Measurements from ENCODE around the gene FBXO45. TPM values are rescaled to one million over a fixed set of nuclear protein-coding genes. Genes with fewer than 3 reads are reported as not detected.
A peak's percentile ranks its signal among the peaks of the same experiment; 100 is the strongest.

FBXO45 gene
- total and polyA plus RNA-seq, 2 of the 13 experiments (the other 11 are each of a cell fraction or from before 2014, with no cell fraction given) = 7.0 to 12.1 TPM

DNA sequence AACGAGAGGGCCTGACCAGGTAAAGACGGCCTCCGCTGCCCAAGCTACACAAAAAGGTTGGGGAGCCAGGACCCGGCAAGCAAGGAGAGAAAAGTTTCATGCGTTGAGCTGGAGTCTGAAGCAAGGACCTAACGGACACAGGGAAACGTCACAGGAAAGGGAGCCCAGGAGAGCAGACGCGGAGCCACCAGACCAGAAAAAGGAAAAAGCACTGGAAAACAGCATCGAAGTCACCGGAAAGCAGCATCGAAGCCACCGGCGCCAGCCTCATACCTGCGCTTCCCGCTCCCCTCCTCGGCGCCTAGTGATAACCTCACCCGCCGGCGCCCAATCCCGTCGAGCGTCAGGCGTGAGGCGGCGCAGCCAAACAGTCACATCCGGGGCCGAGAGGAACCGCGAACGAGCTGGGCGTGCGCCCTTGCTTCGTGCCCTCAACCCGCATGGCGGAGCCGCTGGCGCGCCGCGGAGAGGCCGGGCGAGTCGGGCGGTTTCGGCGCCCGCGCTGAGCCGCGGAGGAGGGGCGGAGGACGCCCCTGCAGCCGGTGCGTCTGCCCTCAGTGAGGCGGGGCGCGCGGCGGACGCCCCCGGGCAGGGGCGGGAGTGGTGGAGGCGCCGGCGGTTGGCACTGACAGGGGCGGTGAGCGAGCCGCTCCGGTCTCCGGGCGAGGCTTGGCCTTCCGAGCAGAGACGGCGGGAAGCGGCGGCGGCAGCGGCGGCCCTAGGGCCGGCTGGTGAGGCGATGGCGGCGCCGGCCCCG is at the start of gene FBXO45, which contains the start of gene WDR53 (continued):
- peak; percentile 99 for TF ChIP-seq SAP130 (CRISPR knock-in tag; IDR thresholded peaks at IDR 0.05; ENCODE audit: low read depth)
- no peak for TF ChIP-seq ZSCAN30 (CRISPR knock-in tag; IDR thresholded peaks at IDR 0.05)
- peak; percentile 93 for TF ChIP-seq RBFOX2 (IDR thresholded peaks at IDR 0.05; ENCODE audit: low read depth, low read length)
- 0 out of 2 replicates have a peak, but pooled peaks have one; percentile 32 for TF ChIP-seq ZSCAN12 (CRISPR knock-in tag; IDR thresholded peaks at IDR 0.05)
- no peak for TF ChIP-seq NR3C1 (CRISPR knock-in tag; IDR thresholded peaks at IDR 0.05)
- TF ChIP-seq ZNF678 (CRISPR knock-in tag; IDR thresholded peaks at IDR 0.05) = 0 out of 2 replicates have a peak, but pooled peaks have one; percentile 76
- TF ChIP-seq ARNTL (CRISPR knock-in tag; IDR thresholded peaks at IDR 0.05) = 0 out of 2 replicates have a peak, but pooled peaks have one; percentile 52
- TF ChIP-seq, protein P1, sequence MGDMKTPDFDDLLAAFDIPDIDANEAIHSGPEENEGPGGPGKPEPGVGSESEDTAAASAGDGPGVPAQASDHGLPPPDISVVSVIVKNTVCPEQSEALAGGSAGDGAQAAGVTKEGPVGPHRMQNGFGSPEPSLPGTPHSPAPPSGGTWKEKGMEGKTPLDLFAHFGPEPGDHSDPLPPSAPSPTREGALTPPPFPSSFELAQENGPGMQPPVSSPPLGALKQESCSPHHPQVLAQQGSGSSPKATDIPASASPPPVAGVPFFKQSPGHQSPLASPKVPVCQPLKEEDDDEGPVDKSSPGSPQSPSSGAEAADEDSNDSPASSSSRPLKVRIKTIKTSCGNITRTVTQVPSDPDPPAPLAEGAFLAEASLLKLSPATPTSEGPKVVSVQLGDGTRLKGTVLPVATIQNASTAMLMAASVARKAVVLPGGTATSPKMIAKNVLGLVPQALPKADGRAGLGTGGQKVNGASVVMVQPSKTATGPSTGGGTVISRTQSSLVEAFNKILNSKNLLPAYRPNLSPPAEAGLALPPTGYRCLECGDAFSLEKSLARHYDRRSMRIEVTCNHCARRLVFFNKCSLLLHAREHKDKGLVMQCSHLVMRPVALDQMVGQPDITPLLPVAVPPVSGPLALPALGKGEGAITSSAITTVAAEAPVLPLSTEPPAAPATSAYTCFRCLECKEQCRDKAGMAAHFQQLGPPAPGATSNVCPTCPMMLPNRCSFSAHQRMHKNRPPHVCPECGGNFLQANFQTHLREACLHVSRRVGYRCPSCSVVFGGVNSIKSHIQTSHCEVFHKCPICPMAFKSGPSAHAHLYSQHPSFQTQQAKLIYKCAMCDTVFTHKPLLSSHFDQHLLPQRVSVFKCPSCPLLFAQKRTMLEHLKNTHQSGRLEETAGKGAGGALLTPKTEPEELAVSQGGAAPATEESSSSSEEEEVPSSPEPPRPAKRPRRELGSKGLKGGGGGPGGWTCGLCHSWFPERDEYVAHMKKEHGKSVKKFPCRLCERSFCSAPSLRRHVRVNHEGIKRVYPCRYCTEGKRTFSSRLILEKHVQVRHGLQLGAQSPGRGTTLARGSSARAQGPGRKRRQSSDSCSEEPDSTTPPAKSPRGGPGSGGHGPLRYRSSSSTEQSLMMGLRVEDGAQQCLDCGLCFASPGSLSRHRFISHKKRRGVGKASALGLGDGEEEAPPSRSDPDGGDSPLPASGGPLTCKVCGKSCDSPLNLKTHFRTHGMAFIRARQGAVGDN (CRISPR knock-in tag; IDR thresholded peaks at IDR 0.05) = peak; percentile 89
- TF ChIP-seq FOXM1 (CRISPR knock-in tag; IDR thresholded peaks at IDR 0.05) = no peak; the same call in 1 of the 2 replicates
- peak; percentile 31; the same call in 1 of the 2 replicates for TF ChIP-seq SP5 (CRISPR knock-in tag; IDR thresholded peaks at IDR 0.05; ENCODE audit: borderline replicate concordance, low read depth)
- TF ChIP-seq ZNF772 (CRISPR knock-in tag; IDR thresholded peaks at IDR 0.05) = 0 out of 2 replicates have a peak, but pooled peaks have one; percentile 84
- TF ChIP-seq SIN3B (IDR thresholded peaks at IDR 0.05; ENCODE audit: low read length) = peak; percentile 94
- TF ChIP-seq ZZZ3 (CRISPR knock-in tag; IDR thresholded peaks at IDR 0.05; ENCODE audit: borderline replicate concordance) = 0 out of 2 replicates have a peak, but pooled peaks have one; percentile 77
- TF ChIP-seq GATAD1 (CRISPR knock-in tag; IDR thresholded peaks at IDR 0.05) = peak; percentile 99
- TF ChIP-seq ZNF335 (CRISPR knock-in tag; IDR thresholded peaks at IDR 0.05) = 0 out of 2 replicates have a peak, but pooled peaks have one; percentile 22
- no peak for TF ChIP-seq SNRNP70 (IDR thresholded peaks at IDR 0.05; ENCODE audit: low read depth, low read length)
- TF ChIP-seq, protein P2, sequence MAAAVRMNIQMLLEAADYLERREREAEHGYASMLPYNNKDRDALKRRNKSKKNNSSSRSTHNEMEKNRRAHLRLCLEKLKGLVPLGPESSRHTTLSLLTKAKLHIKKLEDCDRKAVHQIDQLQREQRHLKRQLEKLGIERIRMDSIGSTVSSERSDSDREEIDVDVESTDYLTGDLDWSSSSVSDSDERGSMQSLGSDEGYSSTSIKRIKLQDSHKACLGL (CRISPR knock-in tag; IDR thresholded peaks at IDR 0.05) = peak; percentile 80
- peak; percentile 89 for TF ChIP-seq HDAC2 (CRISPR knock-in tag; IDR thresholded peaks at IDR 0.05)
- TF ChIP-seq, protein P3, sequence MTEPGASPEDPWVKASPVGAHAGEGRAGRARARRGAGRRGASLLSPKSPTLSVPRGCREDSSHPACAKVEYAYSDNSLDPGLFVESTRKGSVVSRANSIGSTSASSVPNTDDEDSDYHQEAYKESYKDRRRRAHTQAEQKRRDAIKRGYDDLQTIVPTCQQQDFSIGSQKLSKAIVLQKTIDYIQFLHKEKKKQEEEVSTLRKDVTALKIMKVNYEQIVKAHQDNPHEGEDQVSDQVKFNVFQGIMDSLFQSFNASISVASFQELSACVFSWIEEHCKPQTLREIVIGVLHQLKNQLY (CRISPR knock-in tag; IDR thresholded peaks at IDR 0.05) = 0 out of 2 replicates have a peak, but pooled peaks have one; percentile 22
- peak; percentile 60 for TF ChIP-seq MED1 (CRISPR knock-in tag; IDR thresholded peaks at IDR 0.05)
- TF ChIP-seq KAT8 (CRISPR knock-in tag; IDR thresholded peaks at IDR 0.05) = peak; percentile 99
- TF ChIP-seq DNMT1 (CRISPR knock-in tag; IDR thresholded peaks at IDR 0.05) = 0 out of 2 replicates have a peak, but pooled peaks have one; percentile 21
- TF ChIP-seq, protein P4, sequence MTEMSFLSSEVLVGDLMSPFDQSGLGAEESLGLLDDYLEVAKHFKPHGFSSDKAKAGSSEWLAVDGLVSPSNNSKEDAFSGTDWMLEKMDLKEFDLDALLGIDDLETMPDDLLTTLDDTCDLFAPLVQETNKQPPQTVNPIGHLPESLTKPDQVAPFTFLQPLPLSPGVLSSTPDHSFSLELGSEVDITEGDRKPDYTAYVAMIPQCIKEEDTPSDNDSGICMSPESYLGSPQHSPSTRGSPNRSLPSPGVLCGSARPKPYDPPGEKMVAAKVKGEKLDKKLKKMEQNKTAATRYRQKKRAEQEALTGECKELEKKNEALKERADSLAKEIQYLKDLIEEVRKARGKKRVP (CRISPR knock-in tag; IDR thresholded peaks at IDR 0.05) = peak in 1 of 2 experiments; percentile 37; a peak in 1 of 4 replicates
- TF ChIP-seq POGZ (CRISPR knock-in tag; IDR thresholded peaks at IDR 0.05) = peak; percentile 91
- 0 out of 2 replicates have a peak, but pooled peaks have one; percentile 76 for TF ChIP-seq NFATC3 (CRISPR knock-in tag; IDR thresholded peaks at IDR 0.05)
- peak; percentile 78 for TF ChIP-seq PITX1 (CRISPR knock-in tag; IDR thresholded peaks at IDR 0.05)
